ENCODE results near the gene AGRP.
"Not testable (repeated sequence)": the region's sequence is repeated elsewhere in the genome, so short reads cannot be mapped to it uniquely, and the experiment has no call there.

AGRP gene

DNA sequence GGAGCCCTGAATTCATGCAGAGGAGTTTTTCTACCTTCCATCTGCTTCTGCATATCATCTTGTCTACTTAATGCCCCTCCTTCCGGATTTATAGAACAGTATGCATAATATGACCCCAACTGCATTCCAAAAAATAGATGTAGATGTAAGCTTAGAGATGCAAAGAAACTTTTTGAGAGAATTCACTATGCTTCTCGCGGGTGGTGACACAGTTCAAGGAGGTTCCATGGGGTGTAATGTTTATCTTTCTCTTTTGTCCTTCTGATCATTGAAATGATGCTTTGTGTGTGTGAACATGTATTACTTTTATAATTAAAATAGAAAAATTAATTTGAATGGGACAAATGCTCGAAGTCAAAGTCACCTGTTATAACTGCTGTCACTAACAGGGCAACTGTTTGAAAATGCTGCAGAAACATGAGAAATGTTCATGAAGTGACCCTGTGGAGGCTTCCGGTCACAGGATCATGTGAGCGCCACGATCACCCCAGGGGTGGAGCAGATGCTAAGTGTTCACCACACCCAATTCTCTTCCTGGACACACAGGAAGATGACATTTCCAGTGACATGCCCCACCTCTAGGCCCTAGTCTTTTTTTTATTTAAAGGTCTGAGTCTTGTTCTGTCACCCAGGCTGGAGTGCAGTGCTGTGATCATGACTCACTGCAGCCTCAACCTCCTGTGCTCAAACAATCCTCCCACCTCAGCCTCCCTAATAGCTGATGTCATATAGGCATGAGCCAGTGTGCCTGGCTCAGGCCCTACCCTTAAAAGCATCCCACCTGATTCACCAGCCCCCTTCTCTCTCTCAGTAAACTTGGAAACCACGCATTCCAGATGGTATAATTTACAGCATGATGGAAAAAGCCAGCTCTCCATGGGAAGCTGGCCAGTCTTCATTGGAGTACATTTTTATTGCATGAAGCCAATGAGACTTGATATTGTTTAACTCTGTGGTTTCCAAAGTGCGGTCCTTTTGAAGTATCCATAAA, 21.0 kb upstream of the AGRP start:
- DNase-seq (ENCODE audit: low read depth, low spot score) = no peak

- DNase-seq (ENCODE audit: low read depth, low spot score) = no peak
Measured at GRCh38 chr16:67499106-67499505, 15.8 kb upstream of the AGRP start.

- no peak for DNase-seq (ENCODE audit: low read depth, low spot score)
Measured at GRCh38 chr16:67490335-67491096, 7.2 kb upstream of the AGRP start.

- no peak for DNase-seq (ENCODE audit: low read depth, low spot score)
Measured at GRCh38 chr16:67489401-67490083, 6.2 kb upstream of the AGRP start.

- not testable (repeated sequence) for DNase-seq (ENCODE audit: low read depth, low spot score)
Measured at GRCh38 chr16:67487561-67487960, 4.2 kb upstream of the AGRP start.

- no peak for DNase-seq (ENCODE audit: low read depth, low spot score)
Measured at GRCh38 chr16:67486805-67487204, 3.5 kb upstream of the AGRP start.

DNA sequence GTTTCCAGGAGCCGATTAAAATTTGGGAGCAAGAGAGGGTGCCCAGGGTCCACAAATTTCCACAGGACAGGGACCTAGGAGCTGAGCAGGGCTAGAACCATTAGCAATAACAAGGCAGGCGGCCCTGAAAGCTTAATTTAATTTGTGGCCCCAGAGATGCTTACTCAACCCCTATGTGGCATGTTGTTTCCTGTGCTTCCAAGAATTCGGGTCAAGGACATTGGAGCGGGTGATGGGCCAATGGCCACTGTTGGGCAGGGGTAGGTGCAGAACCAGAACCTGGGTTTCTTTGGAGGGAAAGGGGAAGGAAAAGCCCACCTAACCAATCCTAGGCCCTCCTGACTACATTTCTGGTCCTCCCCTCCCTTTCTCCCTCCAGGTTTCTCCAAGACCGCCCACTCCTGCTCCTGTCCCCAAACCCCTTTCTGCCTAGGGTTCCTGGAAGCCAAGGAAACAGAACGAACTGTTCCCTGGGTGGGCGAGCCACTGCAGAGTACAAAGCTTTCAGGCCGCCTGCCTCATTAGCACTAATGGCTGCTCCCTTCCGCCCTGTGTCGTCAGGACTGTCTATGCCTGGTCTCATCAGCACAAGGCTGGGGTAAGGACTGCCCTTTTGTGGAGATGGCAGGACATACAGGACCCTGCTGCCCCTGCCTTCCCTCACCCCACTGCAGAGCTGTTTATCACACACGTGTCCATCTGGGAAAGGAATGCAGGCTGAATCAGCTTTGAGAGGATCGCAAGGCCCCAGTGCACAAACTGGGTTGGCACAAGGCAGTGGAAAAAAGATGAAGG, 581 bp upstream of the AGRP start:
- no peak for DNase-seq (ENCODE audit: low read depth, low spot score)

DNA sequence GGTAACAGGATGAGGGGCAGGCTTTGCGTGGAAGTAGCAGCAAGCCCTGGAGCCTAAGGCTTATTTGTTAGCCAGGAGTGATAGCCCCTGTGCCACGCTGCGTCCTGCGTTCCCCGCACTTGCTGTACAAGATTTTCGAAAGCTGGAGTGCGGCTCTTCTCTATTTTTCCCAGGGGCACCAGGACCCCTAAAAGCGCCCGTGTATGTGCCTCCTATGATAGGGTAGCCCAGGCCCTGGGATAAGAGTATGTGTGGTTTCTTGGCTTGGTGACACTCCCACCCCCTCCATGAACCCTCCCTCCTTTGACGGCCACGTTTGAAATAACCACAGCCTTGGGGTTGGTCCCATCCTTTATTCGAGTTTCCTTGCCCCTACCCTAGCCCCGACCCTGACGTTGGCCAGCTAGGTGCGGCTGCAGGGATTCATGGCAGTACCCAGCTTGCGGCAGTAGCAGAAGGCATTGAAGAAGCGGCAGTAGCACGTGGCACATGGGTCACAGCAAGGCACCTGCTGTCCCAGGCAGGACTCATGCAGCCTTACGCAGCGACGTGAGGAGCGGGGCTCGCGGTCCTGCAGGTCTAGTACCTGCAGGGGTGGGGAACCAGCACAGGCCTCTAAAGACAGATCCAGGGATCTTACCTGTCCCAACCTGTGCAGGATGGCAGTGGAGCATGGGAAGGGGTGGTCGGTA, 968 bp downstream of the AGRP start:
- DNase-seq (ENCODE audit: low read depth, low spot score) = no peak

GRCh38 chr16:67481561-67482232, 1.6 kb downstream of the AGRP start:
- DNase-seq (ENCODE audit: low read depth, low spot score) = no peak

DNA sequence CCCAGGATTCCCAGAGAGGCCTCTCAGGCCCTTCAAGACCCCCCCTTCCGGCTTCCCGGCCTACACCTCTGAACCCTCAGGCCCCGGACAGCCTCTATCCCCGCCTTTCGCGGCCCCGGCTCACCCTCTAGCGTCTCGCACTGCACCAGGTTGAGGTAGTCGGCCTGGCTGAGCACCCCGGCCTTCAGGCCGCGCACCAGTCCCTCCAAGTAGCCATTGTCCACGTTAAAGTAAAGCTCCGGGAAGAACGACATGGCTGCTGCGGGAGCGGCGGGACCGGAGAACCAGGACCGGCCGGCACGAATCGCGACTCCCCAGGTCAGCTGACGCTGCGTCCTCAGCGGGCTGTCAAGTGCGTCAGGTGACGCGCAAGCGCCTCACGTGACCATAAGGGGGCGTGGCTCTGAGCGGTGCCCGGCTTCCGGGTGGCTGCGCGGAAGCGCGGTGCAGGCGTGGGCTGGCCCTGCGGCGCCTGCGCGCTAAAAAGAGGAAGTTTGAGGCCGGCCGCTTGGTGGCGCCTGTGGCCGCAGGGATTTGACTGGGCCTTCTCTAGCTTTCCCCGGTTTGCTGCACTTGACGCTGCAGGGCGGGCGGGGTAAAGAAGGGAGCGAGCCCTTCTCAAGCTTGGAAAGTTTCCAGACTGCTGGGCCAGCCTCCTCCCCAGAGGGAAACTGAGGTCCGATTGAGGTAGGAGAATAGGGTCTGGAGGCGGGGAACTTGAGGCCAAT, 2.4 kb downstream of the AGRP start, which contains the start of gene ATP6V0D1:
ATP6V0D1 (minus strand) TSS at position 325 of the 728 bp plus-strand sequence; CDS start at position 254, 71 bp downstream.
- DNase-seq (ENCODE audit: low read depth, low spot score) = peak; percentile 97

- DNase-seq (ENCODE audit: low read depth, low spot score) = no peak
Measured at GRCh38 chr16:67477960-67478554, 5.3 kb downstream of the AGRP start.

DNA sequence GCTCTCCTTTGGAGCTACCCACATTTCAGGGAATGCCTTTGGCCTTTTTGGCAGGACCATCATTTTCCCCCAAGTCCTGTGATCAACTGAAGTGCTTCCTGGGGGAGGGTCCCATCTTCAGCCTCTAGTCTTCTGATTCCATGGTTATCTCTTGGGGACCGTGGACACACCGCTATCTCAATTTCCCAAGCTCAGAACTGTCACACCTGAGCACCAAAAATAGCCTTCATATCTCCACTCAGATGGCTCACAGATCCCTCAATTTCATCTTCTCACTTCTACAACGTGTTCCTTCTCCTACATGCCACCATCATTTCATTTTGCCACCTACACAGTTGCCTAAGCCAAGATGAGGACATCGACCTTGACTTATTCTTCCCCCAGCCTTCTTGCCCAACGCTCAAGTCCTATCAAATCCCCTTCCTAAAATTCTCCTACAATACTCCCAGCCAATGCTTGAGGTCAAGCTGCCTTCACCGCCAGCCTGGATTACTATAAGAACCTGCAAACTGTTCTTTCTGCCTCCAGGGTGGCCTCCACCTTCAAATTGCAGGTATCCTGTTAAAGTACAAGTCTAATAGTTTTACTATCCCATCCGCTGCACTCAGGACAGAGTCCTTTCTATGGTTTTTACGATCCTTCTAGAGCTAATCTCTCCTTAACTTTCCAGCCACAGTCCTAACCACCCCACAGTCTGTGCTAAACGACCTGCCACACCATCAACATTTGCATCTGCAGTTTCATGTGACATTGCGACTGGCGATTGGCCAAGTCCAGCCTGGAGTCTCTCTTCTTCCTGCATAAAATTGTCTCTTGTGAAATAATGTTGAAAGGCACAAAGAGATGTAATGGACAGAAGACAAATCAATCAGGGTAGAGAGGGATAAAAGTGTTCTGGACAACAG, 8.5 kb downstream of the AGRP start:
- DNase-seq (ENCODE audit: low read depth, low spot score) = no peak

- no peak for DNase-seq (ENCODE audit: low read depth, low spot score)
Measured at GRCh38 chr16:67471758-67472384, 11.5 kb downstream of the AGRP start.

- no peak for DNase-seq (ENCODE audit: low read depth, low spot score)
Measured at GRCh38 chr16:67470359-67470758, 13.0 kb downstream of the AGRP start.

GRCh38 chr16:67468731-67469130, 14.6 kb downstream of the AGRP start:
- no peak for DNase-seq (ENCODE audit: low read depth, low spot score)

DNA sequence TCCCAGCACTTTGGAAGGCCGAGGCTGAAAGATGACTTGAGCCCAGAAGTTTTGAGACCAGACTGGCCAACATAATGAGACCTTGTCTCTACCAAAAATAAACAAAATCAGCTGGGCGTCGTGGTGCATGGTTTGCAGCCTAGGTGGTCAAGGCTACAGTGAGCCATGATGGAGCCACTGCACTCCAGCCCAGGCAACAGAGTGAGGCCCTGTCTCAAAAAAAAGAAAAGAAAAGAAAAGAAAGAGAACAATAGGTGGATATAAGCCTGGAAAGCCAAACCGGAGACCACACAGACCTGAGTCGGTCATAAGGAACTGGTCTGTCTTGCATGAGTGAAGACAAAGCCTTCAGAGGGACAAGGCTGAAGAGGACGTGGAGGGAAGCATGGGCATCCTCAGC, 16.8 kb downstream of the AGRP start:
- DNase-seq (ENCODE audit: low read depth, low spot score) = no peak

DNA sequence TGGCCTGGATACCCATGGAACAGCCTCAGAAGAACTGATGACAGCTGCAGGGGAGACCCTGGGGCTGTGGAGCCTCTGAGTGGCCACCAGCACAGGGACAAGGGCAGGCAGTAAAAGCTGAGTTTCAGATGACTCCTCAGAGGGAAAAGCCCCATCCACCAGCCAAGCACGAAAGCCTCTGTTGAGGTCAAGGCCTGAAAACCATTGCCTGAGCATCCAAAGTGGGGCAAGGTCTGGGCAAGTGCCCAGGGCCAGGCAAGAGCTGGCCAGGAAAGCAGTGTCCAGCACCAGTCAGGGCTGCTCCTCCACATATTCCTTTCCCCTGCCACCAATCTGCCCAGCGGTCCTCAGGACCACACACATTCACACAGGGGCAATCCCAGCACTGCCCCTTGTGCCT, 18.8 kb downstream of the AGRP start:
- no peak for DNase-seq (ENCODE audit: low read depth, low spot score)
